PC-9 (cell line): ENCODE results near the gene CPE. TPM values are rescaled to one million over a fixed set of nuclear protein-coding genes. Genes with fewer than 3 reads are reported as not detected.

Source experiments
- BruUV-seq: library from RNA; stranded (reverse); fragments of 400-500 nt; replicated peaks from 2 replicates; lab custom pipeline; 2021; lab: Mats Ljungman, UMichigan
- CTCF ChIA-PET: fragments of 300-600 bp; sonication (Branson Sonifier 250); formaldehyde crosslinking; loops from one replicate; lab custom pipeline; 2022; ENCODE audit warnings: antibody characterized with exemption; lab: Charles Lee
- POLR2A ChIA-PET: fragments of 300-600 bp; sonication (Branson Sonifier 250); formaldehyde crosslinking; loops from one replicate; lab custom pipeline; 2022; ENCODE audit warnings: antibody characterized with exemption; ENCODE audit not compliant: unreplicated experiment; lab: Charles Lee
- DNase-seq, 2 experiments: peaks; one replicate each; pipeline versions ENCODE4 v3.0.0 to v3.0.0-alpha.2; 2015 to 2022; ENCODE audit warnings: mixed read lengths in 1 of 2
- H2AFZ ChIP-seq: fragments of 200-600 bp; sonication (generic); 2 replicates; pipeline ENCODE4 v1.8.1; 2017; ENCODE audit warnings: antibody characterized with exemption
- H3F3A ChIP-seq: fragments of 200-600 bp; sonication (generic); 2 replicates; pipeline ENCODE4 v1.8.1; 2017; ENCODE audit warnings: antibody characterized with exemption, mild to moderate bottlenecking, low read depth; ENCODE audit not compliant: insufficient read depth
- H3K27ac ChIP-seq: fragments of 200-600 bp; sonication (generic); 2 replicates; pipeline ENCODE4 v1.6.1; 2016; ENCODE audit warnings: mixed run types
- H3K27me3 ChIP-seq: fragments of 200-600 bp; sonication (generic); 2 replicates; pipeline ENCODE4 v1.6.1; 2016; ENCODE audit warnings: low read depth, mixed run types; ENCODE audit not compliant: insufficient read depth
- H3K36me3 ChIP-seq: fragments of 200-600 bp; sonication (generic); 2 replicates; pipeline ENCODE4 v1.6.1; 2016; ENCODE audit warnings: low read depth, mixed run types
- H3K4me1 ChIP-seq: fragments of 200-600 bp; sonication (generic); replicated peaks from 2 replicates; pipeline ENCODE4 v1.6.1; 2016; ENCODE audit warnings: mixed run types; ENCODE audit not compliant: insufficient read depth
- H3K4me2 ChIP-seq: fragments of 200-600 bp; sonication (generic); 2 replicates; pipeline ENCODE4 v1.6.1; 2017; ENCODE audit warnings: mixed run types
- H3K4me3 ChIP-seq: fragments of 200-600 bp; sonication (generic); 2 replicates; pipeline ENCODE4 v1.6.1; 2016; ENCODE audit warnings: mixed run types
- H3K79me2 ChIP-seq: fragments of 200-600 bp; sonication (generic); 2 replicates; pipeline ENCODE4 v1.6.1; 2017; ENCODE audit warnings: low read depth, mixed run types
- H3K9me2 ChIP-seq: fragments of 200-600 bp; sonication (generic); 2 replicates; pipeline ENCODE4 v1.8.1; 2017; ENCODE audit warnings: mild to moderate bottlenecking; ENCODE audit not compliant: insufficient read depth
- H3K9me3 ChIP-seq: fragments of 200-600 bp; sonication (generic); 2 replicates; pipeline ENCODE4 v1.8.1; 2016; ENCODE audit warnings: low read depth; ENCODE audit not compliant: insufficient read depth
- H4K20me1 ChIP-seq: fragments of 200-600 bp; sonication (generic); 2 replicates; pipeline ENCODE4 v1.8.1; 2017; ENCODE audit not compliant: insufficient read depth
- CTCF ChIP-seq: fragments of 200-600 bp; sonication (generic); conservative IDR thresholded peaks from 2 replicates; pipeline ENCODE4 v1.6.1; 2017; ENCODE audit warnings: mixed run types, antibody characterized with exemption, mild to moderate bottlenecking, moderate library complexity
- EZH2 ChIP-seq: fragments of 200-600 bp; sonication (generic); IDR thresholded peaks from 2 replicates; pipeline ENCODE4 v1.8.0; 2017; ENCODE audit warnings: antibody characterized with exemption, low read depth
- intact Hi-C: fragments of 100-400 bp; cut with micrococcal nuclease; formaldehyde crosslinking; loops from one replicate; pipeline ENCODE4 v1.10.0; 2022; ENCODE audit not compliant: unreplicated experiment
- total RNA-seq: library from RNA; stranded (reverse); gene quantifications from 2 replicates; pipeline ENCODE4 v1.2.3, GENCODE V29; 2021

The CPE gene
- total RNA-seq, 1 experiment from 2014 or later: 1.3 TPM

GRCh38 chr4:165403637-165404036 lies 24.8 kb downstream of the CPE start:
- H3K36me3 ChIP-seq: no peaks in the 10 kb centered on the region
- intact Hi-C loops: no loop called here
- H3K9me2 ChIP-seq: no peaks in the 10 kb centered on the region
- no TSS peak for BruUV-seq
- no peaks in the 10 kb centered on the region for H3K9me3 ChIP-seq
- H3K27ac ChIP-seq: no peak overlapping the region
- DNase-seq: no peak
- H3K4me1 ChIP-seq: no peaks in the 10 kb centered on the region
- no peaks in the 10 kb centered on the region for H3F3A ChIP-seq
- TF ChIP-seq EZH2 (no peak), CTCF (no peak)
- H3K4me3 ChIP-seq: no peak overlapping the region
- ChIA-PET POLR2A (no interaction called here), CTCF (no interaction called here)
- H4K20me1 ChIP-seq: no peaks in the 10 kb centered on the region
- no peak overlapping the region for H2AFZ ChIP-seq
- no peaks in the 10 kb centered on the region for H3K79me2 ChIP-seq
- H3K4me2 ChIP-seq: no peak overlapping the region
- no peaks in the 10 kb centered on the region for H3K27me3 ChIP-seq

GRCh38 chr4:165404080-165404479 lies 25.3 kb downstream of the CPE start:
- H3F3A ChIP-seq: no peaks in the 10 kb centered on the region
- no TSS peak for BruUV-seq
- CTCF ChIA-PET: no interaction called here
- no peaks in the 10 kb centered on the region for H3K79me2 ChIP-seq
- no peaks in the 10 kb centered on the region for H3K4me1 ChIP-seq
- no peaks in the 10 kb centered on the region for H4K20me1 ChIP-seq
- H3K4me2 ChIP-seq: no peak overlapping the region
- no peaks in the 10 kb centered on the region for H3K9me2 ChIP-seq
- no peaks in the 10 kb centered on the region for H3K36me3 ChIP-seq
- no peak overlapping the region for H2AFZ ChIP-seq
- no peak for DNase-seq
- no peak overlapping the region for H3K4me3 ChIP-seq
- intact Hi-C loops: no loop called here
- no peak for TF ChIP-seq EZH2
- TF ChIP-seq CTCF: no peak
- H3K27me3 ChIP-seq: no peaks in the 10 kb centered on the region
- no peaks in the 10 kb centered on the region for H3K9me3 ChIP-seq
- POLR2A ChIA-PET: no interaction called here
- H3K27ac ChIP-seq: no peak overlapping the region

- CTCF ChIA-PET: no interaction called here
- no peak overlapping the region for H2AFZ ChIP-seq
- TF ChIP-seq CTCF: no peak
- TF ChIP-seq EZH2: no peak
- no peak overlapping the region for H3K4me3 ChIP-seq
- no peaks in the 10 kb centered on the region for H4K20me1 ChIP-seq
- H3K4me2 ChIP-seq: no peak overlapping the region
- no peaks in the 10 kb centered on the region for H3K9me3 ChIP-seq
- no peaks in the 10 kb centered on the region for H3F3A ChIP-seq
- no peaks in the 10 kb centered on the region for H3K36me3 ChIP-seq
- H3K27ac ChIP-seq: no peak overlapping the region
- no peak for DNase-seq
- H3K79me2 ChIP-seq: no peaks in the 10 kb centered on the region
- no peaks in the 10 kb centered on the region for H3K9me2 ChIP-seq
- H3K27me3 ChIP-seq: no peaks in the 10 kb centered on the region
- POLR2A ChIA-PET: interaction anchor here (0.6 kb wide), 1 partner anchor 1781 kb away, joined by 3 read pairs; no protein-coding TSS in a partner anchor
- no TSS peak for BruUV-seq
- intact Hi-C loops: no loop called here
- H3K4me1 ChIP-seq: no peaks in the 10 kb centered on the region
Measured at GRCh38 chr4:165404696-165405095, 25.9 kb downstream of the CPE start.
